Amygdala (tissue), 56 donors: ENCODE data around the gene PPP1R18.

Experiments used
- DNase-seq, 56 donors: peaks; one replicate each; lab custom pipeline; 2025; lab: John Stamatoyannopoulos, UW

The PPP1R18 gene

GRCh38 chr6:30691208-30691847 lies 4.9 kb upstream of the PPP1R18 start:
- no peak for DNase-seq

GRCh38 chr6:30690403-30691207 lies 4.2 kb upstream of the PPP1R18 start, which contains the start of gene NRM:
Gene NRM, minus strand, starts transcription at chr6:30690984. Its CDS starts 10 bp downstream, at chr6:30690974.
- DNase-seq, result peak in 51 of 56 donors; percentile 26 to 86 (median 72)

- no peak for DNase-seq
Observed at GRCh38 chr6:30689985-30690384, 3.5 kb upstream of the PPP1R18 start.

GRCh38 chr6:30689022-30689865 lies 2.8 kb upstream of the PPP1R18 start:
- DNase-seq, result no peak

- no peak for DNase-seq
Observed at GRCh38 chr6:30688569-30688968, 2.1 kb upstream of the PPP1R18 start.

GRCh38 chr6:30687659-30688431 lies 1.4 kb upstream of the PPP1R18 start:
- peak in 9 of 56 donors; percentile 9 to 59 (median 26) for DNase-seq

- peak in 48 of 56 donors; percentile 17 to 83 (median 56) for DNase-seq
Observed at GRCh38 chr6:30686908-30687658, 638 bp upstream of the PPP1R18 start.

GRCh38 chr6:30685157-30686008 lies 1.1 kb downstream of the PPP1R18 start:
- no peak for DNase-seq

GRCh38 chr6:30684386-30685156 lies 1.9 kb downstream of the PPP1R18 start:
- DNase-seq, result peak in 20 of 56 donors; percentile 1 to 38 (median 14)

GRCh38 chr6:30683980-30684338 lies 2.5 kb downstream of the PPP1R18 start:
- no peak for DNase-seq

- peak in 5 of 56 donors; percentile 8 to 27 (median 13) for DNase-seq
Observed at GRCh38 chr6:30683183-30683979, 3.1 kb downstream of the PPP1R18 start.

GRCh38 chr6:30682143-30683117 lies 4.0 kb downstream of the PPP1R18 start:
- peak in 38 of 56 donors; percentile 9 to 68 (median 34) for DNase-seq

GRCh38 chr6:30681766-30682142 lies 4.7 kb downstream of the PPP1R18 start:
- DNase-seq, result no peak

GRCh38 chr6:30679765-30680535 lies 6.5 kb downstream of the PPP1R18 start:
- DNase-seq, result no peak
